Measurements from ENCODE around the gene PRMT7.

The PRMT7 gene

DNA sequence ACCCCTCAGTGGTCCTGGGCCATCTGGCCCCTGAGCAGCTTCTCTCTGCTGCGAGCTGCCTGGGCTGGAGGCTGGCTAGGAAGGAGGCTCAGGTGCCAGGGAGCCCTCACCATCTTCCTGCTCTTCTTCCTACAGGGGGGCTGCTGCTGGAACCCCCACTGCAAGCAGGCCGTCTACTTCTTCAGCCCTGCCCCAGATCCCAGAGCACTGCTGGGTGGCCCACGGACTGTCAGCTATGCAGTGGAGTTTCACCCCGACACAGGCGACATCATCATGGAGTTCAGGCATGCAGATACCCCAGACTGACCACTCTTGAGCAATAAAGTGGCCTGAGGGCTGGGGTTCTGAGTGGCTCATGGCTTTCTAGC lies 46.1 kb downstream of the PRMT7 start:
- Mint-ChIP-seq H3K4me3 (no peak overlapping the region), H3K9me3 (no peaks in the 10 kb centered on the region), H3K4me1 (ENCODE audit: low read depth) (peaks cover 30% of the 10 kb centered on the region), H3K27ac (no peak overlapping the region), H3K36me3 (ENCODE audit: low read depth) (peaks cover 56% of the 10 kb centered on the region), H3K27me3 (no peaks in the 10 kb centered on the region)

- Mint-ChIP-seq H3K36me3 (ENCODE audit: low read depth) (peaks cover 52% of the 10 kb centered on the region), H3K4me3 (no peak overlapping the region), H3K9me3 (no peaks in the 10 kb centered on the region), H3K27ac (no peak overlapping the region), H3K27me3 (no peaks in the 10 kb centered on the region), H3K4me1 (ENCODE audit: low read depth) (peaks cover 30% of the 10 kb centered on the region)
Observed at GRCh38 chr16:68357521-68357922, 46.7 kb downstream of the PRMT7 start.

GRCh38 chr16:68357923-68358322 lies 47.1 kb downstream of the PRMT7 start:
- H3K27ac Mint-ChIP-seq: no peak overlapping the region
- H3K36me3 Mint-ChIP-seq (ENCODE audit: low read depth): peaks cover 49% of the 10 kb centered on the region
- no peaks in the 10 kb centered on the region for H3K9me3 Mint-ChIP-seq
- H3K4me3 Mint-ChIP-seq: no peak overlapping the region
- peaks cover 30% of the 10 kb centered on the region for H3K4me1 Mint-ChIP-seq (ENCODE audit: low read depth)
- H3K27me3 Mint-ChIP-seq: no peaks in the 10 kb centered on the region

DNA sequence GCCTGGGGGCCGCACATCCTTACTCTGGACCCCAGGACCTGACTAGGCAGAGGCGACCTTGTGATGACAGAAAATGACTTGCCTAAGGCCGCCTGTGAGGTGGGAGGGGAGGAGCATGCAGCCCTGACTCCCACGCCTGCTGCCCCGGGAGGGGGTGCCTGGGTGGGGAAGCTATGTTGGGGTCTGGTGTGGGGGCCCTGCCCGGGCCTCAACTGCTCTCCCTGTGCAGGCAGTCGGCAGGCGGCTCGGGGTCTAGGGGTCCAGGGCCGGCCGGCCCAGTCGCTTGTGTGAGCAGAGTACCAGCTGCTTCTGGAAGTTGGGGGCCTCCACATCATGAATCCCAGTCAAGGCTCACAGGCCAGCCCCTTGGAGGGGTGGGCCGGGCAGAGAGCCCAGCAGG lies 48.1 kb downstream of the PRMT7 start:
- Mint-ChIP-seq H3K9me3 (no peaks in the 10 kb centered on the region), H3K27ac (no peak overlapping the region), H3K4me1 (ENCODE audit: low read depth) (peaks cover 30% of the 10 kb centered on the region), H3K4me3 (no peak overlapping the region), H3K27me3 (no peaks in the 10 kb centered on the region), H3K36me3 (ENCODE audit: low read depth) (peaks cover 40% of the 10 kb centered on the region)

GRCh38 chr16:68359398-68360191 lies 48.8 kb downstream of the PRMT7 start:
- H3K4me1 Mint-ChIP-seq (ENCODE audit: low read depth): peaks cover 30% of the 10 kb centered on the region
- H3K27me3 Mint-ChIP-seq: no peaks in the 10 kb centered on the region
- no peak overlapping the region for H3K27ac Mint-ChIP-seq
- H3K36me3 Mint-ChIP-seq (ENCODE audit: low read depth): peaks cover 35% of the 10 kb centered on the region
- no peaks in the 10 kb centered on the region for H3K9me3 Mint-ChIP-seq
- H3K4me3 Mint-ChIP-seq: no peak overlapping the region

DNA sequence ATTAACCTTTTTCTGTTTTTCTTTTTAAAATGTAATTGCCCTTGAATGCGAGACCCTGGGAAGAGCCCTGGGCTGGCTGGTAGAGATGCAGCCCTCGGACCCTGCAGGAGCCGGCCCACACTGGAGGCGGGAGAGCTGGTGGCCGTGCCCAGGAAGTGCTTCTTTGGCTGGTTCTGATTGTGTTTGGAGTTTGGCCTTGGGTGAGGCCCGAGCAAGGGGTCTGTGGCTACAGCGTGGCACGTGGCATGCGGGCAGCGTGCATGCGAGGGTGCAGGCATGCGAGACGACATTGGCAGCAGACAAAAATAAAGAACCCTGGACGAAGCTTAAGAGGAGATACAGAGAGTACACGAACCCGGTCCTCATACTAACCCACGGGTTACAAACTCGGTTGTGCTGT lies 49.7 kb downstream of the PRMT7 start:
- H3K4me1 Mint-ChIP-seq (ENCODE audit: low read depth): peaks cover 23% of the 10 kb centered on the region
- no peaks in the 10 kb centered on the region for H3K27me3 Mint-ChIP-seq
- H3K4me3 Mint-ChIP-seq: no peak overlapping the region
- H3K36me3 Mint-ChIP-seq (ENCODE audit: low read depth): peaks cover 26% of the 10 kb centered on the region
- H3K27ac Mint-ChIP-seq: no peak overlapping the region
- H3K9me3 Mint-ChIP-seq: no peaks in the 10 kb centered on the region

DNA sequence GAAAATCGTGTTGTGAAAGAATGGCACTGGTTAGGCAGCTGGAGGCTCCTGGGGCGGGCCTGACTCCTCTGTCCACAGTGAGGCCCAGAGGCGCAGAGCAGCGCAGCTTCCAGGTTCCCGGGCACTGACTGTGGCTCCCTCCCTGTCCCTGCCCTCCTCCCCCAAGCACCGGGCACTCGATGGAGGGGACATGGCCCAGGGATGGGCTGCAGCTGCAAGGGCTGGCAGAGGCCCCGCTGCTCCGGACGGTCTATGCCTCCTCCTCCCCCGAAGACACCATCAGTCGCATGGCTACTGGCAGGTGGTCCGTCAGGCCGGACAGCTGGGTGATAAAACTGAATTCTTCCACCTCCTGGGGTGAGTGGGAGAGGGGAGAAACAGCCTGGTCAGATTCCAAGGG lies 50.1 kb downstream of the PRMT7 start:
- no peaks in the 10 kb centered on the region for H3K27me3 Mint-ChIP-seq
- H3K4me1 Mint-ChIP-seq (ENCODE audit: low read depth): peaks cover 18% of the 10 kb centered on the region
- no peaks in the 10 kb centered on the region for H3K9me3 Mint-ChIP-seq
- H3K4me3 Mint-ChIP-seq: no peak overlapping the region
- no peak overlapping the region for H3K27ac Mint-ChIP-seq
- peaks cover 22% of the 10 kb centered on the region for H3K36me3 Mint-ChIP-seq (ENCODE audit: low read depth)

DNA sequence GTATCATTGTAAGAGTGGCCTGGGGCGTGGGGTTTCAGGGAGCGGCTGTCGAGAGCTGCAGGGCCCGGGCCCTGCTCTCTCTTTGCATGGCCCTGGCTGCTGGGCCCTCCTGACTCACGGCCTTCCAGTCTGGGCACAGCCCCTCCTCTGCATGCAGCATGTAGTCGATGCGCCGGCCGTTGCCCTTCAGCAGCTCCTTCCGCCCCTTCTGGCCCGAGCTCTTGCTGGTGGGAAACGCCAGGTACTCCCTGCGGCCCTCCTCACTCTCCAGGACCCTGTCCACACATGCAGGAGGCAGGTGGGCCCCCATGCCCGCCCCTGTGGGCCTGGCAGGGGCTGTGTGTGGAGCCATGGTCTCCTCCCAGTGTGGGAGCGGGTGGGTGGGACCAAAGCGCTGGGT lies 50.7 kb downstream of the PRMT7 start:
- Mint-ChIP-seq H3K27ac (no peak overlapping the region), H3K27me3 (peaks cover 4% of the 10 kb centered on the region), H3K4me1 (ENCODE audit: low read depth) (peaks cover 13% of the 10 kb centered on the region), H3K4me3 (no peak overlapping the region), H3K36me3 (ENCODE audit: low read depth) (peaks cover 21% of the 10 kb centered on the region), H3K9me3 (no peaks in the 10 kb centered on the region)

GRCh38 chr16:68362262-68362913 lies 51.6 kb downstream of the PRMT7 start:
- H3K27ac Mint-ChIP-seq: no peak overlapping the region
- peaks cover 4% of the 10 kb centered on the region for H3K27me3 Mint-ChIP-seq
- H3K36me3 Mint-ChIP-seq (ENCODE audit: low read depth): peaks cover 17% of the 10 kb centered on the region
- H3K9me3 Mint-ChIP-seq: no peaks in the 10 kb centered on the region
- H3K4me3 Mint-ChIP-seq: no peak overlapping the region
- peaks cover 5% of the 10 kb centered on the region for H3K4me1 Mint-ChIP-seq (ENCODE audit: low read depth)

DNA sequence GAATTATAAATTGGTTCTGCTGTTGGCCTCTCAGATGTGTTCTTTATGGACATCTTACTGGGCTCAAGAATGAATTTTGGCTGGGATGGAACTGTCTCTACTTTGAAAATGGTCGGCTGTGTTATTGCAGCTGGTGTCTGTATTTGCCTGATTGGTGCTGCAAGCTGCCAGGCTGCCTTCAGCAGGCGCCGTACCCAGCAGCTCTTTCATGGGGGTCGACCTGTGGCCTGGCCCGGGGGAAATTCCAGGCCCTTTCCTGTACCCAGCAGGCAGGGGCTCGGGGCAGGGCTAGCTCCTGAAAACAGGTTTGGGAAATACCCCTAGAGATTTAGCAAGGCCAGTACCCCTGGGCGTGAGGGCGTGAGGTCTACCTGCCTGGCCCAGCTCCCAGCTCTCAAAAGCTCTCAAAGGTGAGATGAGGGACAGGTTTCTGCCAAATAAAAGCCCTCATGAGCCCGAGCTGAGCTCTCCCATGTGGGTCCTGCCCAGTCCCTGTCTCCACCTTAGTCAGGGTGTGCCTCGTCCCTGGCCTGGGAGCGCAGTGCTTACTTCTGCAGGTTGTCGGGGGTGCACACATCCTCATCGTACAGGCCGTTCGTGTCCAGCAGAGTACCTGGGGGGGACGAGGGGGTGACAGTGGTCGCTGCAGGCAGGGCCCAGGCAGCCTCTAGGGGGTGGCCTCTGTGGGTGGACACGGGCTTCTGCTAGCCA lies 52.3 kb downstream of the PRMT7 start:
- Mint-ChIP-seq H3K36me3 (ENCODE audit: low read depth) (peaks cover 11% of the 10 kb centered on the region), H3K9me3 (no peaks in the 10 kb centered on the region), H3K4me1 (ENCODE audit: low read depth) (peaks cover 10% of the 10 kb centered on the region), H3K4me3 (no peak overlapping the region), H3K27me3 (peaks cover 11% of the 10 kb centered on the region), H3K27ac (no peak overlapping the region)

- peaks cover 15% of the 10 kb centered on the region for H3K4me1 Mint-ChIP-seq (ENCODE audit: low read depth)
- H3K4me3 Mint-ChIP-seq: no peak overlapping the region
- peaks cover 5% of the 10 kb centered on the region for H3K36me3 Mint-ChIP-seq (ENCODE audit: low read depth)
Observed at GRCh38 chr16:68363658-68364521, 53.1 kb downstream of the PRMT7 start.

DNA sequence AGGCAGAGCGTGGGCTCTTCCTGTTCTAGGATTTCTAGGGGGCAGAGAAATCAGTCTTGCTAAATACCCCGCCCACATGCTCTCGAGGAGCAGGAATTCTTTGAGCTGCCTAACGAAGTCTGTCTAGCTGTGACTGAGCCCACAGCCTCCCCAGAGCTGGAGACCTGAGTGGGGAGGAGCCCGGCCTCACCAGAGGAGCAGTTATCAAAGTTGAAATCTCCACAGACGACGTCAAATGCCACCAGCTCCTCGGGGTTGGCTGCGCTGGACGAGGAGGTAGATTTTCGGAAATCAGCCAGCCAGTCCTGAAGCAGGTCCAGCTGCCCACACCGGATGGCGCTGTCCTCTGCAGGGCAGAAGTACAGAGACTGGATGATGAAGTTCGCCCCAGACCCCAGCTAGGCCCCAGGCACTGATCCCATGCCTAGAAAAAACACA lies 53.8 kb downstream of the PRMT7 start:
- H3K4me3 Mint-ChIP-seq: no peak overlapping the region

More at GRCh38 chr16:68363658-68364521, 53.1 kb downstream of the PRMT7 start:
- Mint-ChIP-seq H3K27me3 (peaks cover 15% of the 10 kb centered on the region), H3K27ac (no peak overlapping the region), H3K9me3 (no peaks in the 10 kb centered on the region)

GRCh38 chr16:68365167-68365817 lies 54.5 kb downstream of the PRMT7 start:
- Mint-ChIP-seq H3K27ac (no peak overlapping the region), H3K4me1 (ENCODE audit: low read depth) (peaks cover 29% of the 10 kb centered on the region), H3K36me3 (ENCODE audit: low read depth) (peaks cover 4% of the 10 kb centered on the region), H3K27me3 (peaks cover 15% of the 10 kb centered on the region), H3K4me3 (no peak overlapping the region), H3K9me3 (no peaks in the 10 kb centered on the region)

More for the DNA sequence above, 53.8 kb downstream of the PRMT7 start:
- peaks cover 15% of the 10 kb centered on the region for H3K27me3 Mint-ChIP-seq
- no peak overlapping the region for H3K27ac Mint-ChIP-seq
- peaks cover 5% of the 10 kb centered on the region for H3K36me3 Mint-ChIP-seq (ENCODE audit: low read depth)
- H3K9me3 Mint-ChIP-seq: no peaks in the 10 kb centered on the region
- peaks cover 22% of the 10 kb centered on the region for H3K4me1 Mint-ChIP-seq (ENCODE audit: low read depth)

DNA sequence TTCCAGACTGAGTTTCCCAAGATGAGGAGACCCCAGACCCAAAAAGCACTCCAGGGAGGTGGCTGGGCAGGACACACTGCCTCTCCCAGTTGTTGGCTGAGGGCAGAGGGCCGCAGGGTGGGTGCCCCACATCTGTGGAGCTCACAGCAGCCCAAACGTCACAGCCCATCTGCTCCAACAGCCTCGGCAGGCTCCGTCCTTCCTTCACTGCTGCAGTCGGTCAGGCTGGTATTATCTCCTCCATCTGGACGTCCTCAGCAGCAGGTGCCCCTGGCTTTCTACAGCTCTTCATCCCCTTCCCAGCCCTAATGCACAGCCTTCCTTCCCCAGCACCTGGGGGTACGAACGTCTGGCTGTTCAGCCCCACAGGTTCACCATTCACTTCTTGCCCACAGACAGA lies 55.2 kb downstream of the PRMT7 start:
- no peaks in the 10 kb centered on the region for H3K36me3 Mint-ChIP-seq (ENCODE audit: low read depth)
- H3K4me1 Mint-ChIP-seq (ENCODE audit: low read depth): peaks cover 35% of the 10 kb centered on the region
- peaks cover 15% of the 10 kb centered on the region for H3K27me3 Mint-ChIP-seq
- no peaks in the 10 kb centered on the region for H3K9me3 Mint-ChIP-seq
- no peak overlapping the region for H3K27ac Mint-ChIP-seq
- no peak overlapping the region for H3K4me3 Mint-ChIP-seq

Measured in stimulated activated naive CD8-positive, alpha-beta T cell treated with anti-CD3 and anti-CD28 coated beads, Interleukin-15, Interleukin-2, amounts not matched to agents 100 ng/mL and 50 ng/mL, for 24 hours (primary cell).